COR-L47 (cell line): ENCODE results near the gene PSME2.
A peak's percentile ranks its signal among the peaks of the same experiment; 100 is the strongest.

Source experiments
- DNase-seq: peaks from one replicate; lab custom pipeline; 2025; lab: John Stamatoyannopoulos, UW

Gene PSME2

DNA sequence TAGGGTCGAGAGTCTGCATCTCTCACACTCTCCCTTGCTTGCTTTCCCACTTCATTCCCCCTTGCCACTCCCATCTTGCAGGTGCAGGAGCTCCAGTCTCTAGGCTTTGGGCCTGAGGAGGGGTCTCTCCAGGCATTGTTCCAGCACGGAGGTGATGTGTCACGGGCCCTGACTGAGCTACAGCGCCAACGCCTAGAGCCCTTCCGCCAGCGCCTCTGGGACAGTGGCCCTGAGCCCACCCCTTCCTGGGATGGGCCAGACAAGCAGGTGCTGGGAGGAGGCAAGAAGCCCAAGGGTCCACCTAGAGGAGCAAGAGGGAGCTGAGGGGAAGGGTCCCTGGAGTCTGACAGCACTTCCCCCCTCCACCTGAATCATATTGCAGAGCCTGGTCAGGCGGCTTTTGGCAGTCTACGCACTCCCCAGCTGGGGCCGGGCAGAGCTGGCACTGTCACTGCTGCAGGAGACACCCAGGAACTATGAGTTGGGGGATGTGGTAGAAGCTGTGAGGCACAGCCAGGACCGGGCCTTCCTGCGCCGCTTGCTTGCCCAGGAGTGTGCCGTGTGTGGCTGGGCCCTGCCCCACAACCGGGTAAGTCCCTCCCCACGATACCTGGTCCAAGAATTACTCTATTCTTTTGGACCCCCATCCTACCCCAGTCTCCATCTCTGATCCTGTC, 5.1 kb upstream of the PSME2 start:
- DNase-seq = no peak

DNA sequence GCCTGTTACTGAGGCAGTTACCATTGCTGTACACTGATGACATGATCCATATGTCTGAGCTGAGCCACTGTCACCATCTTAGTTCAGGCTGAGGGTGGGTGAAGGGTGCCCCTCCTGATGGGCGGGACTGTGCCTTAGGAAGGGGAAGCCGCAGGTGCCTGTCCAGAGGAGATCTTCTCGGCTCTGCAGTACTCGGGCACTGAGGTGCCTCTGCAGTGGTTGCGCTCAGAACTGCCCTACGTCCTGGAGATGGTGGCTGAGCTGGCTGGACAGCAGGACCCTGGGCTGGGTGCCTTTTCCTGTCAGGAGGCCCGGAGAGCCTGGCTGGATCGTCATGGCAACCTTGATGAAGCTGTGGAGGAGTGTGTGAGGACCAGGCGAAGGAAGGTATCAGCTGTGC, 4.6 kb upstream of the PSME2 start:
- no peak for DNase-seq

DNA sequence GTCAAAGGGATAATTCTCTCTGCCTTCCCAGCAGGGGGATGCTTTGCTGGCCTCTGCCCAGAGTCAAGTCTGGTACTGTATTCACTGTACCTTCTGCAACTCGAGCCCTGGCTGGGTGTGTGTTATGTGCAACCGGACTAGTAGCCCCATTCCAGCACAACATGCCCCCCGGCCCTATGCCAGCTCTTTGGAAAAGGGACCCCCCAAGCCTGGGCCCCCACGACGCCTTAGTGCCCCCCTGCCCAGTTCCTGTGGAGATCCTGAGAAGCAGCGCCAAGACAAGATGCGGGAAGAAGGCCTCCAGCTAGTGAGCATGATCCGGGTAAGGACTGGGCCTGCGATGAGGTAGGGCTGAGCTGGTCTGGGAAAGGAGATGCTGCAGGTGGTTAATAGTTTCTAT, 4.2 kb upstream of the PSME2 start:
- DNase-seq = no peak

DNA sequence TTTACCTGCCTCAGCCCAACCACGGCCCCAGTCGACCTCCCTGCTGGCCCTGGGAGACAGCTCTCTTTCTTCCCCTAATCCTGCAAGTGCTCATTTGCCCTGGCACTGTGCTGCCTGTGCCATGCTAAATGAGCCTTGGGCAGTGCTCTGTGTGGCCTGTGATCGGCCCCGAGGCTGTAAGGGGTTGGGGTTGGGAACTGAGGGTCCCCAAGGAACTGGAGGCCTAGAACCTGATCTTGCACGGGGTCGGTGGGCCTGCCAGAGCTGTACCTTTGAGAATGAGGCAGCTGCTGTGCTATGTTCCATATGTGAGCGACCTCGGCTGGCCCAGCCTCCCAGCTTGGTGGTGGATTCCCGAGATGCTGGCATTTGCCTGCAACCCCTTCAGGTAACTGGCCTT, 3.7 kb upstream of the PSME2 start:
- DNase-seq = no peak

DNA sequence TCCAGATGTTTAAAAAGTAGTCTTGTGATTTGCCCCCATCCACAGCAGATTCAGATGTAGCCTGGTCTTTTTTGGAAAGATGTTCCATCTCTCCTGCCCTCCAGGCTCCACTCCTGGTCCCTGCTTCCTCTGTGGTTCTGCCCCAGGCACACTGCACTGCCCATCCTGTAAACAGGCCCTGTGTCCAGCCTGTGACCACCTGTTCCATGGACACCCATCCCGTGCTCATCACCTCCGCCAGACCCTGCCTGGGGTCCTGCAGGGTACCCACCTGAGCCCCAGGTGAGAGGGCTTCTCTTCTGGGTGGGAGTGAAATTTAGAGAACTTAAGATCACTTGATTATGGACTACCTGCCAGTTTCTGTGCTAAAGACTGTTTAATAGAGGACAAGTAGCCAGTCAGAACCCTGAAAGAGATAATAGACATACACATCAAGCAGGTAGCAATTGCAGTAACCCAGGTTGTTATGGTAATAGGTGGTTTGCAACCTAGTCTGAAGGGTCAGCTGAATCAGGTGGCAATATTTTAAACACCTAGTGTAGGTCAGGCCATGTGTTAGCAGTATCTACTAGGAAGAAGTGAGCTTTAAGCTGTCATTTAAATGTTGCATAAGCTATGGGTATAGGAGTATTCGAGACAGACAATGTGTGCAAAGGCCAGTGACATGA, 3.0 kb upstream of the PSME2 start:
- no peak for DNase-seq

DNA sequence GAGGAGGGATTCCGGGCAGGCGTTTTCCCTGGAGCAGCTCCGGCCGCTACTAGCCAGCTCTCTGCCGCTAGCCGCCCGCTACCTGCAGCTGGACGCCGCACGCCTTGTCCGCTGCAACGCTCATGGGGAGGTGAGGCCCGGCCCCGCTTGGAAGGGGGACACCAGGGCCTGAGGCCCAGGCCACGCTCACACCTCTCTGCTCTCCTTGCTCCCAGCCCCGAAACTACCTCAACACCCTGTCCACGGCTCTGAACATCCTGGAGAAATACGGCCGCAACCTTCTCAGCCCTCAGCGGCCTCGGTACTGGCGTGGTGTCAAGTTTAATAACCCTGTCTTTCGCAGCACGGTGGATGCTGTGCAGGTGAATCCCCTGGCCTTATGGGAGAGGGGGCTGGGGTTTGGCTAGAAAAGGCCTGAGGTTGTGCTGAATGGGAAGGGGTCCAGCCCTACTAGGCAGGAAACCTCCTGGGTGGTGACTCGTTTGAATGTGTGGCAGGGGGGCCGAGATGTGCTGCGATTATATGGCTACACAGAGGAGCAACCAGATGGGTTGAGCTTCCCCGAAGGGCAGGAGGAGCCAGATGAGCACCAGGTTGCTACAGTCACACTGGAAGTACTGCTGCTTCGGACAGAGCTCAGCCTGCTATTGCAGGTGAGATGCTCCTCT, 1.5 kb upstream of the PSME2 start:
- no peak for DNase-seq

DNA sequence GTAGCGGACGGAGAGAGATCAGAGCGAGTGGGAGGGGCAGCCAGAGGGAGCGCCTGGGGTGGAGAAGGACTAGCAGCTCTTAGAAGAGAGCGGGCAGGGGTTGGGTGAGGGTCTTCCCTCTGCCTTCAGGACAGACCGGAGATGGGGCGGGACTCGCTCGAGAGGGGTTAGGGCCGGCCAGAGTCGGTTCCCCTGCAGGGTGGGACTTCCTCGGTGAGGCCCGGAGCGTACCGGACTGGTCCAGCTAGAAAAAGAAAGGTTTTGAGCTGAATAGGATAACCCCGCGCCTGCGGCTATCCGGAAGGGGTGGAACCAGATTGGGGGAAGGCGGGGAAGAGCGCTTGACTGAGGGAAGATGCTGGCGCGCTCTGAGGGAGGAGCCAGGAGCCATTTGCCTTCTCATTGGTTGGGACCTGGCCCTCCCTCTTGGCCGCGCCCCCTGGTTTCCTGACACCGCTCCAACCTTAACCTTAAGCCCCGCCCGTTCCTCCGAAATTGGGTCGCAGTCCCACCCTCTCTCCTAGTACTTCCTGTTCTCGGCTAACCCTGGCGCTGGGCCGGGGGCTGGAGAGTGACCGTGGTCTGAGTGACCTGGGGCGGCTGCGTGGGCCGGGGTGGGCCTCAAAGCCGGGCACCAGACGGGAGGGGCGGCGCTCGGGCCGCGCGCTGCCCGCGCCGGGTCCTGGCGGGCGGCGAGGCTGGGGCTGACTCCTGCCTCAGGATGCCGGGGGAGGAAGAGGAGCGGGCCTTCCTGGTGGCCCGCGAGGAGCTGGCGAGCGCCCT, 759 bp upstream of the PSME2 start, which contains the start of gene RNF31:
Gene RNF31, plus strand, starts transcription at position 521 of the 783 bp plus-strand sequence. Its CDS starts 201 bp downstream, at position 722.
- peak; percentile 98 for DNase-seq

DNA sequence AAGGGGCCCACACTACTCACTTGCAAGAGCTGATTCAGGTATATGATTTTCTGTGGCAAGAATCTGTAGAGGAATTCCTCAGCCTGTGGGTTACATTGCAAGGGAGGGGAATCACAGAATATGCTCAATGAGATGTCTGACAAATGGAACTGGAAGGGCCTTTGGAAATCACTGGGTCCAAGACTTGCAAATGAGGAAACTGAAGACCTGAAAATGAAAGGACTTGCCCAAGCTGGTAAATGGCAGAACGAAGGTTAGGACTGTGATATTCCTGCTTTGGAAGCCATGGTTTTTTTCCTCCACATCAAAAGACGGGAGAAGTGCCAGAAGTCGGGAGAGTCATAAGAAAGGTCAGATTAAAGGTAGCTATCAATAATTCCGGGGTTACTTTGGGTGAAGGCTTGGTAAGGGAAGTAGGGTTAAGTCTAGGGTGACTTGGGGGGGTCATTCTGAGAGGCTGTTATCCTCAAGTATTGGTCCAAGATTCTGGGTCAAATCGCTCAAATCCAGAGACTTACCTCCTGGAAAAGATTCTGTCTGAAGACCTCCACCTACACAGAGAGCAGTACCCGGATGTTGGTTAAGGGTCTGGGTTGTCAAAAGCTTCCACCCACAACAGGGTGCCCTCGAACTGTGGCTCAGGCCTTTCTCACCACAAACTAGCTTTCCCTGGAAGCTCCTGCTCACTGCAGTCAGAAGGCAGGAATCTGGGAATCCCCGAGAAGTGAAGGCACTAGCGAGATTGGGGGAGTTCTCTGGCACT, 539 bp downstream of the PSME2 start:
- DNase-seq = no peak

DNA sequence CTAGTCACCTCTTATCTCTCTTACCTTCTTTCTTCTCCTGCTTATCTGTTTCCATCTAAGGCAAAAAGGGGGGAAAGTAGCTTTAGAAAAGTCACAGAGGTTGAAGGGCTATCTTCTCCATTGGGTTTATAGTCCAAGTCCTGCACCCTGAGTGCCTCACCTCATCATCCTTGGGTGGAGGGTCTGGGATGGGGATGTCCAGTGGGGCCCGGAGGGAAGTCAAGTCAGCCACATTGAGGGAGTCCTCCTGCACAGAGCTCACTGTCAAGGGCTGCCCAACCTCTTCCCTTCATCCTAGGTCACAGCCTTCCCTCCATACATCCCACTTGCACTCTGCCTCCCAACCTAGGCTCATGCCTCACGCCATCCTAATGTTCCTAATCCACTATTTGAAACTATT, 1.2 kb downstream of the PSME2 start:
- DNase-seq = no peak

DNA sequence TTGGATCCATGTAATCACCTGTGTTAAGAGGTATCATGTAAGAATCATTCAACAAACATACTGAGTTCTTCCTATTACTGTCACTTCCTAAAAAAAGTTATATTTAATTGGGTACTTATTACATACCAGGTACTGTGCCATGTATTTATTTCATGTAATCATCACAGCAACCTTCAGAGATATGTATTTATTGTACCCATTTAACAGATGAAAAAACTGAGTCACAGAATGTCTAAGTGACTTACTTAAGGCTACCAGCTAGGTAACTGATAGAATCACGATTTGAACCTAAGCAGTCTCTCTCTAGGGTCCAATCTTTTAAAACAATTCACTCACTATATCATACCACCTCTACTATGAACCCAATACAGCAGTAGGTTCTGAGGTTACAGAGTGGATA, 2.0 kb downstream of the PSME2 start:
- DNase-seq = no peak

DNA sequence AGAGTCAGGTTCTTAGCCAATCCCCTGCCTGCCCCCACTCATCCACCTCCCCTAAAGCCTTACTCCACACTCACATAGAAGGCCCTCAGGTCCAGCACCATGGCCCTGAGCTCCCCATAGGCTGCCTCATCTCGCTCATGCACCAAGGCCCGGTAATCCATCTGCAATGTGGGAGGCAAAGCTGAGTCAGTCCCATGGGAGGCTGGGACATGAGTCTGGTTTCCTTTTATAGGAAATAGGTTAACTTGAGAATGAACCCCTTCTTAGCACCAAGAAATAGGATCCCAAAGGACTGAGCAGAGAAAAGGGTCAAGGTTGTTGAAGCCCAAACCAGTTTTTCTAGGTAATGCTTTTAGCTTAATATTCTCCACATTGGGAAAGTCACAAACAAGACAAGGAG, 2.9 kb downstream of the PSME2 start:
- DNase-seq = no peak

DNA sequence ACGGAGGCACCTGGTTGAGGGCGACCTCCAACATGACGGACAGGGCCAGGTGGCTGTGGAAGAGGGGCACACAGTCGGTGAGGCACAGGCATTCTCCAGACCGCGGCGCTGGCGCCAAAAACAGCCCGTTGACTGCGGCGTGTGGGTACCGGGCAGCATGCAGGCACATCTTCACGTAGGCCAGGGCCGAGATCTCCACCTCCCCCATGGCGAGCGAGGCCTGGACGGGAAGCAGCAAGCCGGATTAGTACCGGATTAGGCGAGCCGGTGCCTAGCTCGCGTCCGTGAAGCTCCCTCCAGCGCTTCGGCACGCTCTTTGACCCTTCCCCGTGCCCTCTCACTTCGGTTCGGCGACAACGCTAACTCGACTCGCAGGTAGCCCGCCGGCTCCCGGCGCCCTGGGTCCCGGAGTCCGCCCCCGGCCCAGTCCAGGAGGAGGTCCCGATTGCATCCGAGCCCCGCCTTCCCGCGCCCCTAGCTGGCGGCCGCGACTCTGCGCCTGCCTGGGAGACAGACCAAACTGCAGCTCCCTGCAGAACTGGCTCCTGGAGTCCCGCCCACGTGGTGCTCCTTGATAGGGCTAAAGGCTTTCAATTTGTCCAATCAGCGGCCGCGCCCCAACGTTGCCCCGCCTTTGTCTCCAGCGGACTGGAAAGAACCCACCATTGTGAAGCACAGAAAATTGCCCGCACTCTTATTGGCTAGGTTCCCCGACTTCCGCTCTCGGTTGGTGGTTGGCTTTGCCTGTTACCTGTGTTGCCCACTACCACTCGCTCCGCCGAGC, 5.1 kb downstream of the PSME2 start, which contains the start of gene EMC9:
Gene EMC9, minus strand, starts transcription at position 495 of the 784 bp plus-strand sequence. Its CDS starts 287 bp downstream, at position 208.
- peak; percentile 100 for DNase-seq

DNA sequence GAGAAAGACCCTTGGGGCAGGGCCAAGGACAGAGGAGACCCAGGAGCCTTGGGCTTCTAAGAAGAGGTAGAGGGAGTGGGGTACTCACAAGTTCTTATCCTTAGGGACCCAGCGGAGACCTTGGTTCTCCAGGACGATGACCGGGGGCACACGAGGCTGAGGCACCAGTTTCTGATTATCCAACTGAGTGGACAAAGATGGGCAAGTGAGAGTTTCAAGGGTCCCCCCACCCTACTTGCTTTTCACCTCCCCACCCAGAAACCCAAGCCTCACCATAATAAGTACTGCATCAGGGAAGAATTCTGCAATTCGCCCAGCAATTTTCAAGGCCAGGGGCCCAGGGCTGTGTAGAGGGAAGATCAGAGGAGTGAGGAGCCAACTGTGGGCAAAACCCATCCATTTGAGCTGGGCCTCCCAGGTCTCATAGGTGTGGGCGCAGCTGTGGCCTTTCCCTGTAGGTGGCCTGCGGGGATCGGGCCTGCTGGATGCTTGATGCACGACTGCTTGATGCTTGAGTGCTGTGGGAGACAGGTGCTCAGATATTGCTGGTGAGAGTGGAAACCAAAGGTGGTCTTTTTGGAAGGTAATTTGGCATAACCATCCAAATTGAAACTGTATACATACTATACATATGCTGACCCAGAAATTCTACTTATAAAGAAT, 7.0 kb downstream of the PSME2 start:
- no peak for DNase-seq

DNA sequence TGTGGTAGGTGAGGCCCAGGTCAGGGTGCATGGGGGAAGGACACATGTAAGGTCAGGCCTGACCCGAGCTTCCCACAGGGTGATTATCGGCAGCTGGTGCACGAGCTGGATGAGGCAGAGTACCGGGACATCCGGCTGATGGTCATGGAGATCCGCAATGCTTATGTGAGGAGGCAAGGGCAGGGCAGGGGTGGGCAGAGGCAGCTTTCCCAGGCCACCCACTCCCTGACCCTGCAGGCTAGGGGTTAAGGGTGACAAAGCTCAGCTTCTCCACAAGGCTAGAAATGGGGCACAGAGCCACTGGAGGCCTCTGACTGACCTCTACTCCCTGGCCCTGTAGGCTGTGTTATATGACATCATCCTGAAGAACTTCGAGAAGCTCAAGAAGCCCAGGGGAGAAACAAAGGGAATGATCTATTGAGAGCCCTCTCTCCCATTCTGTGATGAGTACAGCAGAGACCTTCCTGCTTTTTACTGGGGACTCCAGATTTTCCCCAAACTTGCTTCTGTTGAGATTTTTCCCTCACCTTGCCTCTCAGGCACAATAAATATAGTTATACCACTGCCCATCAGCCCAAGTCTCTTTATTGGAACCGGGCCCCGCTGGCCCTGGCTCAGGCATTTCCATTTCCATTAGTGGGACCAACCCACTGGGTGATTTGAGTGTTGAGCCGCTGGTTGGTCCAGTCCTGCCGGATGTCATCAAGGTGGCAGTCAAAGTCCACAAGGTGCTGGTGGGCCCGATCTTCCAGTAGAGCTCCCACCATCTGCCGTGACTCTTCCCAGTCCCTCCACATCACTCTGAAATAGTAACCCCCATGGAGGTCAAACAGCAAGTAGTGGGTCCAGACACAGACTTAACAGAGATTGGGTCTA, 7.8 kb downstream of the PSME2 start:
- no peak for DNase-seq

DNA sequence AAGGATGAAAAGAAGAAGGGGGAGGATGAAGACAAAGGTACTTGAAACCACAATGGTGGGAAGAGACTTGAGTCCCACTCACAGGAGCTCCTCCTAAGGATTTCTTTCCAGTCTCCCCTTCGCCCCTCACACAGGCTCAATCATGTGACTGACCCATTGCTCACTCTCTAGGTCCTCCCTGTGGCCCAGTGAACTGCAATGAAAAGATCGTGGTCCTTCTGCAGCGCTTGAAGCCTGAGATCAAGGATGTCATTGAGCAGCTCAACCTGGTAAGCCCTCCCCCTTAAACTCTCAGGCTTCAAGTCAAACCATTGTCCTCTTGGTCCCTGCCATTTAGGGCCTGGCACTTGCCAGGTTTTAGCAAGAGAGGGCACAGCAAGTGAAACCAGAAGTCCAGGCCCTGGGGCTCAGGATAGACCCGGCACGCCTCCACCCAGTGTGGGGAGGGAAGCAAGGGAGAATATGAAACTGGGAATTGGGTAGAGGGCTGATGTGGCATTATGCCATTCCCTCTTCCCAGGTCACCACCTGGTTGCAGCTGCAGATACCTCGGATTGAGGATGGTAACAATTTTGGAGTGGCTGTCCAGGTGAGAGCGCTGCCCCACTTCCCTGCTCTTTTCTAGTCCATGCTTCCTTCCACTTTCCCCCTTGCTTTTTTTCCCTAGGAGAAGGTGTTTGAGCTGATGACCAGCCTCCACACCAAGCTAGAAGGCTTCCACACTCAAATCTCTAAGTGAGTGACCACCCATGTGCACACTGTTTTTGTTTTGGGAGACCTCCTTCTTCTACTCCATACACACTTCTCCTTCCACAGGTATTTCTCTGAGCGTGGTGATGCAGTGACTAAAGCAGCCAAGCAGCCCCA, 8.6 kb downstream of the PSME2 start:
- no peak for DNase-seq

DNA sequence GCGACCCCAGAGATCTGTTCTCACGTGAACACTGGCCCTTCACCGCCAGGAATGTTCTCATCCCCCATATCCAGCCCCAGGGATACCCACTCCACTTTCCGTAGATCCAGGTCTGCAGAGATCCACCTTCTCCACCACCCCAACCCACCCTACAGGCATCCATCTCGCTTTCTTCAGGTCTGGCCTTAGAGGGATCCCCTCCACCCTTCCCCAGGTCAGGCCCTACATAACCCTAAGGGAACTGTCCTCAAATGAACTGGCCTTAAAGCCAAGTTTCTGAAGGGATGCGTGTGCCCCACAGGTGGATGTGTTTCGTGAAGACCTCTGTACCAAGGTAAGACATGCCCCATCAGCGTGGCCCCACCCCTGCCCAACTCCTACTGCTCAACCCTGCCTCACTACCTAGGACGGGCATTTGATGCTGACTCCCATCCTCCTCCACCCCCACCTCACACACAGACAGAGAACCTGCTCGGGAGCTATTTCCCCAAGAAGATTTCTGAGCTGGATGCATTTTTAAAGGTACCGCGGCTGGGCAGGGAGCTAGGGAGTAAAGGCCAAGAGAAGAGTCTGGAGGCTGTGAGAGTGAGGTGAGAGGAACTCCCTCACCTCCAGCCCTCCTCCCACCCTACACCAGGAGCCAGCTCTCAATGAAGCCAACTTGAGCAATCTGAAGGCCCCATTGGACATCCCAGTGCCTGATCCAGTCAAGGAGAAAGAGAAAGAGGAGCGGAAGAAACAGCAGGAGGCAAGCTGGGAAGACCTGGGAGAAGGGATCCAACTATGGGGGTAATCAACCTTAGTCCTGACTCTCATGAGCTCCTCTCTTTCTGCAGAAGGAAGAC, 9.5 kb downstream of the PSME2 start:
- no peak for DNase-seq
